CD4-positive, alpha-beta memory T cell (primary cell): Measurements from ENCODE around the gene MRPL34. TPM values are rescaled to one million over a fixed set of nuclear protein-coding genes. Genes with fewer than 3 reads are reported as not detected.

ENCODE experiments used
- CTCF ChIA-PET: fragments of 350-600 bp; sonication (Branson Sonifier 250); formaldehyde crosslinking; loops from one replicate; lab custom pipeline; 2021; ENCODE audit warnings: inconsistent platforms; ENCODE audit not compliant: partially characterized antibody; lab: Charles Lee
- POLR2A ChIA-PET: fragments of 350-600 bp; sonication (Branson Sonifier 250); formaldehyde crosslinking; loops from one replicate; lab custom pipeline; 2021; ENCODE audit not compliant: partially characterized antibody; lab: Charles Lee
- DNase-seq, 5 donors: peaks; one replicate each; pipeline versions ENCODE4 v3.0.0 to v3.0.0-alpha.2; 2020 to 2022; ENCODE audit warnings: mixed read lengths in 1 of 5
- H3K27ac ChIP-seq: one replicate; pipeline ENCODE4 v1.7.0; 2013; ENCODE audit warnings: low read depth, low read length
- H3K27me3 ChIP-seq: 2 replicates; pipeline ENCODE4 v1.7.0; 2013; ENCODE audit warnings: mild to moderate bottlenecking, low read length, moderate library complexity; ENCODE audit not compliant: insufficient read depth
- H3K36me3 ChIP-seq: 2 replicates; pipeline ENCODE4 v1.7.0; 2013; ENCODE audit warnings: mild to moderate bottlenecking, low read length, moderate library complexity; ENCODE audit not compliant: insufficient read depth
- H3K4me1 ChIP-seq: 2 replicates; pipeline ENCODE4 v1.7.0; 2013; ENCODE audit warnings: mild to moderate bottlenecking, low read length, moderate library complexity; ENCODE audit not compliant: insufficient read depth
- H3K4me3 ChIP-seq, 2 donors: one replicate each; pipeline ENCODE4 v1.7.0; 2013; ENCODE audit warnings: low read length in 2 of 2, mild to moderate bottlenecking in 1 of 2
- H3K9me3 ChIP-seq, 2 donors: one replicate each; pipeline ENCODE4 v1.7.0; 2013; ENCODE audit warnings: low read length in 2 of 2, control low read depth in 1 of 2; ENCODE audit not compliant: control insufficient read depth in 1 of 2
- H3K27ac Mint-ChIP-seq, 7 donors: one replicate each; pipeline ENCODE4 v1.8.0; 2020 to 2021; ENCODE audit warnings: mixed read lengths in 7 of 7, mild to moderate bottlenecking in 6 of 7, inconsistent platforms in 3 of 7, moderate library complexity in 3 of 7
- H3K27me3 Mint-ChIP-seq, 2 donors: one replicate each; pipeline ENCODE4 v1.8.0; 2020 to 2021; ENCODE audit warnings: mixed read lengths in 2 of 2
- H3K36me3 Mint-ChIP-seq, 2 donors: one replicate each; pipeline ENCODE4 v1.8.0; 2020 to 2021; ENCODE audit warnings: mixed read lengths in 2 of 2, inconsistent platforms in 1 of 2, mild to moderate bottlenecking in 1 of 2
- H3K4me1 Mint-ChIP-seq, 4 donors: one replicate each; pipeline ENCODE4 v1.8.0; 2020 to 2021; ENCODE audit warnings: mixed read lengths in 4 of 4, mild to moderate bottlenecking in 1 of 4
- H3K4me3 Mint-ChIP-seq, 8 donors: one replicate each; pipeline ENCODE4 v1.8.0; 2020 to 2021; ENCODE audit warnings: mixed read lengths in 8 of 8, mild to moderate bottlenecking in 7 of 8, moderate library complexity in 6 of 8, inconsistent platforms in 3 of 8
- H3K9me3 Mint-ChIP-seq, 8 donors: one replicate each; pipeline ENCODE4 v1.8.0; 2020 to 2021; ENCODE audit warnings: mixed read lengths in 8 of 8, mild to moderate bottlenecking in 5 of 8, inconsistent platforms in 3 of 8, moderate library complexity in 1 of 8
- intact Hi-C: fragments of 100-400 bp; cut with micrococcal nuclease; formaldehyde crosslinking; loops from one replicate; pipeline ENCODE4 v1.15.1; 2023
- polyA plus RNA-seq, 2 donors: library from polyadenylated mRNA; unstranded; fragments of 300-500 nt; fragmentation: Illumina TruSeq; gene quantifications; one replicate each; pipeline ENCODE4 v1.2.3, GENCODE V29; 2021
- total RNA-seq, 2 experiments: library from RNA; stranded (reverse); gene quantifications; one replicate each; pipeline ENCODE4 v1.2.3, GENCODE V29; 2021

Gene MRPL34
- total and polyA plus RNA-seq, 4 experiments from 2014 or later = 69.4 to 250 (median 153) TPM

DNA sequence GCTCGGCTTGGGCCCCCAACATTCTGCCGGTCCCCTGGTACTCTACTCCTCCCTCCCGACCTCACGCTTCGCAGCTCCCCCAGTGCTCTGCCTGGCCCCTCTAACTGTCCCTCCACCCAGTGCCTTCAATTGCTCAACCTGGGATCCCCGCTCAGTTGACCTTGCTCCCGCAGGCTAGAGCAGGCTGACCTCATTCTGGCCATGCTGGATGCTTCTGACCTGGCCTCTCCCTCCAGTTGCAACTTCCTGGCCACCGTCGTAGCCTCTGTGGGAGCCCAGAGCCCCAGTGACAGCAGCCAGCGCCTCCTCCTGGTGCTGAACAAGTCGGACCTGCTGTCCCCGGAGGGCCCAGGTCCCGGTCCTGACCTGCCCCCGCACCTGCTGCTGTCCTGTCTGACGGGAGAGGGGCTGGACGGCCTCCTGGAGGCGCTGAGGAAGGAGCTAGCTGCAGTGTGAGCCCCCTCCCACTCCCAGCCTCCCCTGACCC, 35.2 kb downstream of the MRPL34 start:
- H3K4me3 Mint-ChIP-seq = no peak overlapping the region
- POLR2A ChIA-PET = no interaction called here
- peaks cover 20% of the 10 kb centered on the region for H3K4me1 ChIP-seq
- H3K4me1 Mint-ChIP-seq = peaks cover 7 to 30% (median 16%) of the 10 kb centered on the region in 4 donors
- no peak overlapping the region for H3K4me3 ChIP-seq
- H3K27me3 Mint-ChIP-seq = no peaks in the 10 kb centered on the region
- no peaks in the 10 kb centered on the region for H3K9me3 Mint-ChIP-seq
- H3K27ac Mint-ChIP-seq = no peak overlapping the region
- CTCF ChIA-PET = interaction anchor here (2.9 kb wide), 1 partner anchor 46 kb away, joined by 8 read pairs; no protein-coding TSS in a partner anchor
- H3K36me3 Mint-ChIP-seq = peaks cover 0 to 8% of the 10 kb centered on the region in 2 donors
- H3K9me3 ChIP-seq = no peaks in the 10 kb centered on the region
- no peak overlapping the region for H3K27ac ChIP-seq
- no peaks in the 10 kb centered on the region for H3K27me3 ChIP-seq
- intact Hi-C loops = no loop called here
- DNase-seq = no peak
- H3K36me3 ChIP-seq = no peaks in the 10 kb centered on the region

DNA sequence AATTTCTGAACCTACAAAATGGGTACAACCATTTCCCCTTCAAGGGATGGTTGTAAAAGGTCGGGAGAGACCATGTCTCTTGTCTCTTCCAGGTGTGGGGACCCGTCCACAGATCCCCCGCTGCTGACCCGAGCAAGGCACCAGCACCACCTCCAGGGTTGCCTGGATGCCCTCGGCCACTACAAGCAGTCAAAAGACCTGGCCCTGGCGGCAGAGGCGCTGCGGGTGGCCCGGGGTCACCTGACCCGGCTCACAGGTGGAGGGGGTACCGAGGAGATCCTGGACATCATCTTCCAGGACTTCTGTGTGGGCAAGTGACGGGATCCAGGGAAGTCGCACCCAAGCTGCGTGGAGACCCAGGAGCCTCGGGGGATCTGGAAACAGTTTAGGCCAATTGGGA, 35.7 kb downstream of the MRPL34 start:
- H3K4me3 ChIP-seq = no peak overlapping the region
- no peak for DNase-seq
- intact Hi-C loops = no loop called here
- no peaks in the 10 kb centered on the region for H3K27me3 Mint-ChIP-seq
- no peaks in the 10 kb centered on the region for H3K27me3 ChIP-seq
- no peaks in the 10 kb centered on the region for H3K9me3 ChIP-seq
- no peak overlapping the region for H3K27ac ChIP-seq
- H3K36me3 ChIP-seq = no peaks in the 10 kb centered on the region
- H3K4me1 Mint-ChIP-seq = peaks cover 11 to 30% (median 19%) of the 10 kb centered on the region in 4 donors
- no peak overlapping the region for H3K27ac Mint-ChIP-seq
- ChIA-PET POLR2A (no interaction called here), CTCF (interaction anchor here (2.9 kb wide), 1 partner anchor 45 kb away, joined by 8 read pairs; no protein-coding TSS in a partner anchor)
- H3K4me1 ChIP-seq = peaks cover 20% of the 10 kb centered on the region
- peaks cover 0 to 8% of the 10 kb centered on the region in 2 donors for H3K36me3 Mint-ChIP-seq
- no peaks in the 10 kb centered on the region for H3K9me3 Mint-ChIP-seq
- no peak overlapping the region for H3K4me3 Mint-ChIP-seq

DNA sequence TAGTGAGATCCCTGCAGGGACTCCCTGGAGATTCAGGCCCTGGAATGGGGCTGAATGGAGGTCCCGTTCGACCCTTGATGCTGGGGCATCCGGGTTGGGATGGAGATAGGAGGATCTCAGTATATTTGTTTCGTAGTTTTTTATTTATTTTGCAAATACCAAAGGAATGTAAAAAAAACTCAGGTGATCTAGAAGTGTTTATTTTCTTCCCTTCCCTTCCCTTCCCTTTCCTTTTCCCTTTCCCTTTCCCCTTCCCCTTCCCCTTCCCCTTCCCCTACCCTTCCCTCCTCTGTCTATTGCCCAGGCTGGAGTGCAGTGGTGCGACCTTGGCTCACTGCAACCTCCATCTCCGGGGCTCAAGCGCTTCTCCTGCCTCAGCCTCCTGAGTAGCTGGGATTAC, 36.2 kb downstream of the MRPL34 start:
- intact Hi-C loops = no loop called here
- POLR2A ChIA-PET = no interaction called here
- Mint-ChIP-seq H3K9me3 (no peaks in the 10 kb centered on the region), H3K36me3 (peaks cover 0 to 7% of the 10 kb centered on the region in 2 donors), H3K27ac (no peak overlapping the region), H3K4me1 (peaks cover 10 to 27% (median 17%) of the 10 kb centered on the region in 4 donors), H3K4me3 (no peak overlapping the region), H3K27me3 (no peaks in the 10 kb centered on the region)
- DNase-seq = no peak
- CTCF ChIA-PET = interaction anchor here (2.9 kb wide), 1 partner anchor 45 kb away, joined by 8 read pairs; no protein-coding TSS in a partner anchor
- no peaks in the 10 kb centered on the region for H3K36me3 ChIP-seq
- H3K27ac ChIP-seq = no peak overlapping the region
- no peaks in the 10 kb centered on the region for H3K27me3 ChIP-seq
- peaks cover 16% of the 10 kb centered on the region for H3K4me1 ChIP-seq
- no peaks in the 10 kb centered on the region for H3K9me3 ChIP-seq
- no peak overlapping the region for H3K4me3 ChIP-seq

DNA sequence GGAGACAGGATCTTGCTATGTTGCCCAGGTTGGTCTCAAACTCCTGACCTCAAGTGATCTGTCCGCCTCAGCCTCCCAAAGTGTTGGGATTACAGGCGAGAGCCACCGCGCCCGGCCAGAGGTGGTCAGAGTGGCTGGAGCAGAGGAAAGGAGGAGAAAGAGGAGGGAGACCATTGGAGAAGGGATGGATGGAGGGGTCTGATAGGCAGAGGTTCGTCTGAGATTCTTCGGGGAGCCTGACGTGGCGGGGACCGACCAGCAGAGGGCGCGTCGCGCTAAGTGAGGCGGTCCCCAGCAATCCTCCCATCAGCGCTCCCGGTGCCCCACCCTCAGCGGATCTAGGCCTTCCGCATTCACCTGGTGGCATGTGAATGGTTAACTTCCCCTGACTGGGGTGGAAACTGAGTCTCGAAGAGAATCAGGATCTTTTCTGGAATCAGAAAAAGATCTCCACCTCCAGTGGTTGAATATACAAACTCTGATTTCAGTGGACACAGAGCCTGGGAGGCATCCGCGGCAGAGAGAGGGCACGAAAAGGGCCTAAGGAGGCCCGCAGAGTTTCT, 40.5 kb downstream of the MRPL34 start:
- peaks cover 10 to 11% of the 10 kb centered on the region in 2 donors for H3K27me3 Mint-ChIP-seq
- no peaks in the 10 kb centered on the region for H3K36me3 Mint-ChIP-seq
- ChIA-PET POLR2A (interaction anchor here (1.0 kb wide), 1 partner anchor 11 kb away, joined by 4 read pairs; no protein-coding TSS in a partner anchor), CTCF (interaction anchor here (0.7 to 4.0 kb wide), 16 partner anchors 10 to 119 kb away, joined by 3 to 24 read pairs (median 4); partner anchors contain the start of genes ANO8 and DDA1)
- H3K27ac Mint-ChIP-seq = peak overlapping the region in 1 of 7 donors; percentile 46
- H3K9me3 Mint-ChIP-seq = no peaks in the 10 kb centered on the region
- intact Hi-C loops = loop anchor here (1.0 kb wide), 3 partner anchors 9 to 54 kb away; partner anchors contain the start of gene GTPBP3
- no peaks in the 10 kb centered on the region for H3K4me1 ChIP-seq
- peaks cover 5 to 7% (median 6%) of the 10 kb centered on the region in 4 donors for H3K4me1 Mint-ChIP-seq
- H3K27me3 ChIP-seq = no peaks in the 10 kb centered on the region
- H3K27ac ChIP-seq = no peak overlapping the region
- DNase-seq = peak in 4 of 5 donors; percentile 66 to 71 (median 68)
- no peak overlapping the region for H3K4me3 ChIP-seq
- no peaks in the 10 kb centered on the region for H3K36me3 ChIP-seq
- H3K4me3 Mint-ChIP-seq = peak overlapping the region in 1 of 8 donors; percentile 29
- no peaks in the 10 kb centered on the region for H3K9me3 ChIP-seq

DNA sequence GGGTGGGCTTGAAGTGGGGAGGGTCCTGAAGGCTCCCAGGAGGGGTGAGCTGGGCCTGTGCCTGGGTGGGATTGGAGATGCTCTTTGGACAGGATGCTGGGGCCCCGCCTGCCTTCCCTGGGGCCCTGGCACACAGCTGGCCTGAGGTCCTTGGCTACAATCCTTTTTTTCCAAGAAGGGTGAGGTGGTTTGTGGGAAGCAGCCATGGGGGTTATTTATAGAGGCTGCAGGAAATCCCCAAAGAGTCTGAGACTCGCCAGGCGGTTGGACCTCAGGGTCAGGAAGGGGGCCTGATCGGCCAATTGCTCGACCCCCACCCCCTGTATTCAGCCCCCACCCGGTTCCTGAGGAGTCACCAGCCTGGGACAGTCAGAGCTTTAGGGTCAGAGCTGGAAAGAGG, 41.7 kb downstream of the MRPL34 start:
- no peaks in the 10 kb centered on the region for H3K9me3 Mint-ChIP-seq
- no peaks in the 10 kb centered on the region for H3K9me3 ChIP-seq
- no peaks in the 10 kb centered on the region for H3K27me3 ChIP-seq
- H3K27me3 Mint-ChIP-seq = peaks cover 10 to 16% of the 10 kb centered on the region in 2 donors
- no peaks in the 10 kb centered on the region for H3K36me3 Mint-ChIP-seq
- peaks cover 5 to 11% (median 8%) of the 10 kb centered on the region in 4 donors for H3K4me1 Mint-ChIP-seq
- no peak overlapping the region for H3K27ac ChIP-seq
- ChIA-PET CTCF (interaction anchor here (0.7 to 4.0 kb wide), 6 partner anchors 12 to 118 kb away, joined by 4 to 24 read pairs (median 10); partner anchors contain the start of genes ANO8 and MVB12A), POLR2A (no interaction called here)
- H3K36me3 ChIP-seq = no peaks in the 10 kb centered on the region
- intact Hi-C loops = no loop called here
- no peak overlapping the region for H3K27ac Mint-ChIP-seq
- no peak overlapping the region for H3K4me3 ChIP-seq
- H3K4me1 ChIP-seq = no peaks in the 10 kb centered on the region
- no peak for DNase-seq
- H3K4me3 Mint-ChIP-seq = no peak overlapping the region

DNA sequence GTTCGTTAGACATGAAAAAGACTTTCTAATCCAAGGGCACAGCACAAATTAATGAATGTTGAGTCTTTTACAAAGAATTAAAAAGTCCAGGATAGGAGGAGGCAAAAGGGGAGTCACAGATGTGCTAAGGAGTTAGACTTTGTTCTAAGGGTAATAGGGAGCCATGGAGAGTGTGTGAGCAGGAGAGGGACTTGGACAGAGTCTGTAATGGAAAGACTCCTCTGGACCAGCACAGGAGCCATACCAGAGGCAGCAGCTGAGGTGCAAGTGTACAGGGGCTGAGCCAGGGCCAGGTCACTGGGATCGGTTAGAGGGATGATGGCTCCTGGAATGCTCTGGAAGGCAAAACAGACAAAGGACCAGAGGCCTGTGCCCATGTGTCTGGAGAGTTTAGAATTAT, 42.2 kb downstream of the MRPL34 start:
- H3K9me3 Mint-ChIP-seq = no peaks in the 10 kb centered on the region
- H3K4me3 Mint-ChIP-seq = no peak overlapping the region
- POLR2A ChIA-PET = no interaction called here
- Histone ChIP-seq H3K27me3 (no peaks in the 10 kb centered on the region), H3K36me3 (no peaks in the 10 kb centered on the region), H3K4me1 (no peaks in the 10 kb centered on the region), H3K9me3 (no peaks in the 10 kb centered on the region), H3K27ac (no peak overlapping the region), H3K4me3 (no peak overlapping the region)
- intact Hi-C loops = no loop called here
- no peak overlapping the region for H3K27ac Mint-ChIP-seq
- peaks cover 10 to 17% of the 10 kb centered on the region in 2 donors for H3K27me3 Mint-ChIP-seq
- no peaks in the 10 kb centered on the region for H3K36me3 Mint-ChIP-seq
- peaks cover 5 to 11% (median 7%) of the 10 kb centered on the region in 4 donors for H3K4me1 Mint-ChIP-seq
- CTCF ChIA-PET = interaction anchor here (1.2 to 4.0 kb wide), 5 partner anchors 13 to 117 kb away, joined by 4 to 24 read pairs (median 11); partner anchors contain the start of gene ANO8
- no peak for DNase-seq

DNA sequence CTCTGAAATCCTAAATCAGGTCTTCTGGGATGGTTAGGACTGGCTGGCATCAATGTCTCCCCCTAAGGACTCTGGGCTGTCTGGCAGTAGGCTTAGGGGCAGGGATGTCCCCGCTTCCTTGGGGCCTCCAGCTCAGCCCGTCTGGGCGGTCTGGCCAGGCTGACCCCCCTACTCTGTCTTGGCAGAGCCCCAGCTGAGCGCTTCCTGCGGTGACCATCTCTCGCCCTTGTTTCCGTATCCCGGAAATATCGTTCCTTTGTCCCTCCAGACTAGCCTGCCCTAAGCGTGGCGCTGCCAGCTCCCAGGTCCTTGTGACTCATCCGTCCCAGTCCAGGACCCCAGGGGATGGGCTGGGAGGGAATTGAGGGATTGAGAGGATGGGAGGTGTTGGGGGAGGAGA, 43.0 kb downstream of the MRPL34 start:
- CTCF ChIA-PET = interaction anchor here (0.8 to 2.1 kb wide), 2 partner anchors 15 to 37 kb away, joined by 3 to 8 read pairs; no protein-coding TSS in a partner anchor
- Histone ChIP-seq H3K4me1 (no peaks in the 10 kb centered on the region), H3K36me3 (no peaks in the 10 kb centered on the region), H3K27me3 (no peaks in the 10 kb centered on the region), H3K9me3 (no peaks in the 10 kb centered on the region), H3K4me3 (no peak overlapping the region), H3K27ac (no peak overlapping the region)
- Mint-ChIP-seq H3K4me3 (no peak overlapping the region), H3K27ac (no peak overlapping the region), H3K9me3 (no peaks in the 10 kb centered on the region), H3K36me3 (no peaks in the 10 kb centered on the region), H3K27me3 (peaks cover 10 to 22% of the 10 kb centered on the region in 2 donors), H3K4me1 (peaks cover 5 to 11% (median 7%) of the 10 kb centered on the region in 4 donors)
- DNase-seq = no peak
- POLR2A ChIA-PET = no interaction called here
- intact Hi-C loops = no loop called here
